Keratinocyte (primary cell): ENCODE measurements around the gene OR6C68. TPM values are rescaled to one million over a fixed set of nuclear protein-coding genes. Genes with fewer than 3 reads are reported as not detected.

Experiments
- DNase-seq: peaks from one replicate; pipeline ENCODE4 v3.0.0-alpha.2; 2011; ENCODE audit warnings: low read depth, missing footprints, low spot score
- FAIRE-seq: peaks from 2 replicates; lab custom pipeline; 2011; peaks lifted over from hg19 to GRCh38; lab: Jason Lieb, UNC
- H2AFZ ChIP-seq: 2 replicates; pipeline ENCODE4 v1.6.0; 2012; ENCODE audit warnings: low read length, control low read depth, inconsistent platforms; ENCODE audit not compliant: control insufficient read depth
- H3K27ac ChIP-seq: 2 replicates; pipeline ENCODE4 v1.5.1; 2011; ENCODE audit warnings: low read length; ENCODE audit not compliant: control insufficient read depth, insufficient read depth
- H3K27me3 ChIP-seq: 3 replicates; pipeline ENCODE4 v1.6.0; 2011; ENCODE audit warnings: low read length; ENCODE audit not compliant: control insufficient read depth, insufficient read depth; ENCODE audit errors: extremely low read depth
- H3K36me3 ChIP-seq, 2 experiments: 2 replicates in 1 of 2; 3 replicates in 1 of 2; pipeline ENCODE4 v1.5.1; 2011; ENCODE audit warnings: low read length in 2 of 2, mild to moderate bottlenecking in 1 of 2; ENCODE audit not compliant: control insufficient read depth in 2 of 2, insufficient read depth in 2 of 2; ENCODE audit errors: extremely low read depth in 1 of 2
- H3K4me1 ChIP-seq: 3 replicates; pipeline ENCODE4 v1.5.1; 2011; ENCODE audit warnings: low read length; ENCODE audit not compliant: control insufficient read depth, insufficient read depth; ENCODE audit errors: extremely low read depth
- H3K4me2 ChIP-seq: 3 replicates; pipeline ENCODE4 v1.6.0; 2011; ENCODE audit warnings: low read depth, low read length; ENCODE audit not compliant: control insufficient read depth, insufficient read depth; ENCODE audit errors: extremely low read depth
- H3K4me3 ChIP-seq, 3 experiments: fragments of 200-600 bp in 1 of 3; sonication (generic) in 1 of 3; 2 replicates in 2 of 3; 3 replicates in 1 of 3; pipeline ENCODE4 v1.5.1; 2011 to 2016; ENCODE audit warnings: low read length in 3 of 3, mild to moderate bottlenecking in 3 of 3, control low read depth in 2 of 3, inconsistent platforms in 1 of 3, low read depth in 1 of 3, mixed read lengths in 1 of 3, mixed run types in 1 of 3, moderate library complexity in 1 of 3; ENCODE audit not compliant: control insufficient read depth in 2 of 3, insufficient read depth in 2 of 3; ENCODE audit errors: extremely low read depth in 1 of 3
- H3K79me2 ChIP-seq: 2 replicates; pipeline ENCODE4 v1.6.0; 2012; ENCODE audit warnings: low read length; ENCODE audit not compliant: control insufficient read depth, insufficient read depth
- H3K9ac ChIP-seq: 3 replicates; pipeline ENCODE4 v1.6.0; 2011; ENCODE audit warnings: low read length; ENCODE audit not compliant: control insufficient read depth, insufficient read depth; ENCODE audit errors: extremely low read depth
- H3K9me1 ChIP-seq: 3 replicates; pipeline ENCODE4 v1.6.0; 2011; ENCODE audit warnings: low read length; ENCODE audit not compliant: control insufficient read depth, insufficient read depth; ENCODE audit errors: extremely low read depth
- H3K9me3 ChIP-seq: 2 replicates; pipeline ENCODE4 v1.5.1; 2012; ENCODE audit warnings: low read depth, low read length; ENCODE audit not compliant: control insufficient read depth
- H4K20me1 ChIP-seq: 3 replicates; pipeline ENCODE4 v1.6.0; 2011; ENCODE audit warnings: low read length; ENCODE audit not compliant: control insufficient read depth, insufficient read depth; ENCODE audit errors: extremely low read depth
- CTCF ChIP-seq, 3 experiments: IDR thresholded peaks in 1 of 3; conservative IDR thresholded peaks in 1 of 3; optimal IDR thresholded peaks in 1 of 3; 2 replicates in 2 of 3; 3 replicates in 1 of 3; pipeline versions ENCODE3 to v1.5.1; 2011; ENCODE audit warnings: low read length in 3 of 3, mild to moderate bottlenecking in 3 of 3, moderate library complexity in 2 of 3, control low read depth in 1 of 3, inconsistent platforms in 1 of 3; ENCODE audit not compliant: insufficient read depth in 2 of 3; ENCODE audit errors: extremely low read depth in 1 of 3
- EZH2 ChIP-seq: IDR thresholded peaks from one replicate; pipeline ENCODE4 v1.6.1; 2012; ENCODE audit warnings: inconsistent platforms, mild to moderate bottlenecking, low read length, moderate library complexity
- dilution Hi-C: fragments of 300-500 bp; cut with MboI; formaldehyde crosslinking; loops from one replicate; pipeline ENCODE4 v1.7.0; 2020; ENCODE audit warnings: low sequenced_read_pairs; ENCODE audit not compliant: extremely low pct_ligation_motif_present
- polyA plus RNA-seq, 5 experiments: library from polyadenylated mRNA; depleted of rRNA in 3 of 5; stranded (reverse) in 3 of 5; stranded (forward) in 1 of 5; unstranded in 1 of 5; fragments of >200 nt; gene quantifications; 1 replicate in 1 of 5; 2 replicates in 3 of 5; 3 replicates in 1 of 5; pipeline versions ENCODE4 v1.2.1 to v1.2.3, GENCODE V29; 2011 to 2012; ENCODE audit warnings: missing spikeins in 2 of 5, low read depth in 1 of 5, low replicate concordance in 1 of 5

Gene OR6C68
- polyA plus RNA-seq, 1 donor (not counting 4 experiments of a cell fraction or from before 2014, with no cell fraction given) = not detected

- no peaks in the 10 kb centered on the region for H3K9me1 ChIP-seq
- no peaks in the 10 kb centered on the region for H3K36me3 ChIP-seq
- no peak overlapping the region for H3K4me2 ChIP-seq
- TF ChIP-seq EZH2 (no peak), CTCF (optimal IDR thresholded peaks at IDR 0.05 in 1 of 3, IDR thresholded peaks at IDR 0.05 in 1 of 3, conservative IDR thresholded peaks at IDR 0.05 in 1 of 3; ENCODE audit: extremely low read depth in 1 of 3, insufficient read depth in 2 of 3, low read length in 3 of 3) (no peak)
- dilution Hi-C loops = no loop called here
- H3K4me3 ChIP-seq = no peak overlapping the region
- FAIRE-seq (no peak), DNase-seq (no peak)
- no peak overlapping the region for H3K27ac ChIP-seq
- H3K9ac ChIP-seq = no peak overlapping the region
- H4K20me1 ChIP-seq = no peaks in the 10 kb centered on the region
- H3K27me3 ChIP-seq = no peaks in the 10 kb centered on the region
- H3K79me2 ChIP-seq = no peaks in the 10 kb centered on the region
- H2AFZ ChIP-seq = no peak overlapping the region
- no peaks in the 10 kb centered on the region for H3K9me3 ChIP-seq
- H3K4me1 ChIP-seq = no peaks in the 10 kb centered on the region
These were observed 3.3 kb downstream of the OR6C68 start for GRCh38 chr12:55495490-55495889.

GRCh38 chr12:55499231-55499630 is 7.1 kb downstream of the OR6C68 start:
- Histone ChIP-seq H3K27me3 (no peaks in the 10 kb centered on the region), H3K9me1 (no peaks in the 10 kb centered on the region), H3K4me1 (no peaks in the 10 kb centered on the region), H4K20me1 (no peaks in the 10 kb centered on the region), H2AFZ (no peak overlapping the region), H3K4me3 (no peak overlapping the region), H3K36me3 (no peaks in the 10 kb centered on the region), H3K27ac (no peak overlapping the region), H3K4me2 (no peak overlapping the region), H3K9me3 (no peaks in the 10 kb centered on the region), H3K79me2 (no peaks in the 10 kb centered on the region), H3K9ac (no peak overlapping the region)
- dilution Hi-C loops = no loop called here
- FAIRE-seq (no peak), DNase-seq (no peak)
- TF ChIP-seq CTCF (optimal IDR thresholded peaks at IDR 0.05 in 1 of 3, IDR thresholded peaks at IDR 0.05 in 1 of 3, conservative IDR thresholded peaks at IDR 0.05 in 1 of 3; ENCODE audit: extremely low read depth in 1 of 3, insufficient read depth in 2 of 3, low read length in 3 of 3) (no peak), EZH2 (no peak)
